Peyer's patch (tissue), 4 donors: ENCODE measurements around the gene ATP5ME.

Experiments used
- CTCF ChIP-seq, 6 experiments: fragments of 450-650 bp in 4 of 6; fragments of 200-600 bp in 2 of 6; sonication (generic) in 1 of 6; IDR thresholded peaks; one replicate each; pipeline ENCODE4 v1.5.1; 2017 to 2019; ENCODE audit warnings: antibody characterized with exemption in 6 of 6, mild to moderate bottlenecking in 3 of 6, moderate library complexity in 1 of 6
- POLR2A ChIP-seq, 2 donors: fragments of 450-650 bp; IDR thresholded peaks; one replicate each; pipeline ENCODE4 v1.5.1; 2017; ENCODE audit warnings: antibody characterized with exemption in 2 of 2, mild to moderate bottlenecking in 2 of 2, moderate library complexity in 2 of 2

DNA sequence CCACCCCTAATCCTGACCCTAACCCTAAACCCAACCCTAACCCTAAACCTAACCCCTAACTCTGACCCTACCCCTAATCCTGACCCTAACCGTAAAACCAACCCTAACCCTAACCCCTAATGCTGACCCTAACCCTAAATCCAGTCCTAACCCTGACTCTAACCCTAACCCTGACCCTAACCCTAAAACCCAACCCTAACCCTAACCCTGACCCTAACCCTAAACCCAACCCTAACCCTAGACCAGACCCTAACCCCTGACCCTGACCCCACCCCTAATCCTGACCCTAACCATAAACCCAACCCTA lies 30.8 kb upstream of the ATP5ME start:
- TF ChIP-seq CTCF (IDR thresholded peaks at IDR 0.05) (no peak), POLR2A (IDR thresholded peaks at IDR 0.05) (no peak)
